Loucy (cell line): ENCODE results near the gene ZBTB3.

Source experiments
- CTCF ChIP-seq: fragments of 200-600 bp; sonication (generic); conservative IDR thresholded peaks from 2 replicates; pipeline ENCODE4 v1.5.1; 2014; ENCODE audit warnings: mild to moderate bottlenecking, antibody characterized with exemption, low read length
- EZH2phosphoT487 ChIP-seq: fragments of 200-600 bp; IDR thresholded peaks from 2 replicates; pipeline ENCODE4 v1.6.1; 2018; ENCODE audit warnings: antibody characterized with exemption, mild to moderate bottlenecking, moderate library complexity, borderline replicate concordance

DNA sequence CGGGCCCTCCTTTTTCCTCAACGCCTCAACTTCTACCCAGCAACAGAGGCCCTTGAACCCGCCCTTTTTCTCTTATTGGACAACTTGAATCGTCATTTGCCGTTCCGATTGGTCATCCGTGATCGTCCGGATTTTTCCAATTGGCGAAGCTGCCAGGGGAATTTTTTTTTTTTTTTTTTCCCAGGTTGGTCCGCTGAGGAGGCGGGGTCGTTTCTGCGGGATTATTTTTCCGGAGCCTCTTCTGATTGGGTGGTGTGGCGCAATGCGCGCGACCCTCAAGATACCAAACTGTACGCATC is 26.1 kb downstream of the ZBTB3 start:
- no peak for TF ChIP-seq CTCF
- TF ChIP-seq EZH2phosphoT487 = no peak
